Choroid plexus epithelial cell (primary cell): Measurements from ENCODE around the gene PNLIPRP3.

Source experiments
- DNase-seq: peaks from one replicate; pipeline ENCODE4 v3.0.0-alpha.2; 2010; ENCODE audit warnings: low read depth
- H3K4me3 ChIP-seq: 2 replicates; pipeline ENCODE4 v1.5.1; 2011; ENCODE audit warnings: low read depth, mild to moderate bottlenecking, control low read depth, low read length, moderate library complexity
- TF ChIP-seq, protein P1 (sequence below): conservative IDR thresholded peaks from 2 replicates; pipeline ENCODE4 v1.5.1; 2011; ENCODE audit warnings: low read depth, mild to moderate bottlenecking, control low read depth, inconsistent platforms, low read length, moderate library complexity

Gene PNLIPRP3

DNA sequence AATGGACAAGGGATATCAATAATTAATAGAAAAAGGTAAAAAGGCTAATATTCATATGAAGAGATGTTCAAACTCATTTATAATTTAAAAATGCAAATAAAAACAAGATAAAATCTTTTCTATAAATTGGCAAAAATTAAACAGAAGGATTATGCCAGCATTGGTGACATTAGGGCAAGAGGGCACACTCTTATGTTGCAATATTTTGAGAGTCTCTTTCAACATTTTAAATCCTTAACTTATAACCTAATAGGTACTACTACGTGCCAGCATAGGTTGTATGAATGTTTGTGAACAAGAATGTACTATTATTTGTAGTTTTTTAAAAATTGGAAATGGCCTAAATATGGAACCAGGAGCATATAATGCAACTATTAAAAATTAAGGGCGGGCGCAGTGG is 24.8 kb upstream of the PNLIPRP3 start:
- H3K4me3 ChIP-seq = no peak overlapping the region
- no peak for DNase-seq
- TF ChIP-seq, protein P1, sequence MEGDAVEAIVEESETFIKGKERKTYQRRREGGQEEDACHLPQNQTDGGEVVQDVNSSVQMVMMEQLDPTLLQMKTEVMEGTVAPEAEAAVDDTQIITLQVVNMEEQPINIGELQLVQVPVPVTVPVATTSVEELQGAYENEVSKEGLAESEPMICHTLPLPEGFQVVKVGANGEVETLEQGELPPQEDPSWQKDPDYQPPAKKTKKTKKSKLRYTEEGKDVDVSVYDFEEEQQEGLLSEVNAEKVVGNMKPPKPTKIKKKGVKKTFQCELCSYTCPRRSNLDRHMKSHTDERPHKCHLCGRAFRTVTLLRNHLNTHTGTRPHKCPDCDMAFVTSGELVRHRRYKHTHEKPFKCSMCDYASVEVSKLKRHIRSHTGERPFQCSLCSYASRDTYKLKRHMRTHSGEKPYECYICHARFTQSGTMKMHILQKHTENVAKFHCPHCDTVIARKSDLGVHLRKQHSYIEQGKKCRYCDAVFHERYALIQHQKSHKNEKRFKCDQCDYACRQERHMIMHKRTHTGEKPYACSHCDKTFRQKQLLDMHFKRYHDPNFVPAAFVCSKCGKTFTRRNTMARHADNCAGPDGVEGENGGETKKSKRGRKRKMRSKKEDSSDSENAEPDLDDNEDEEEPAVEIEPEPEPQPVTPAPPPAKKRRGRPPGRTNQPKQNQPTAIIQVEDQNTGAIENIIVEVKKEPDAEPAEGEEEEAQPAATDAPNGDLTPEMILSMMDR = no peak

DNA sequence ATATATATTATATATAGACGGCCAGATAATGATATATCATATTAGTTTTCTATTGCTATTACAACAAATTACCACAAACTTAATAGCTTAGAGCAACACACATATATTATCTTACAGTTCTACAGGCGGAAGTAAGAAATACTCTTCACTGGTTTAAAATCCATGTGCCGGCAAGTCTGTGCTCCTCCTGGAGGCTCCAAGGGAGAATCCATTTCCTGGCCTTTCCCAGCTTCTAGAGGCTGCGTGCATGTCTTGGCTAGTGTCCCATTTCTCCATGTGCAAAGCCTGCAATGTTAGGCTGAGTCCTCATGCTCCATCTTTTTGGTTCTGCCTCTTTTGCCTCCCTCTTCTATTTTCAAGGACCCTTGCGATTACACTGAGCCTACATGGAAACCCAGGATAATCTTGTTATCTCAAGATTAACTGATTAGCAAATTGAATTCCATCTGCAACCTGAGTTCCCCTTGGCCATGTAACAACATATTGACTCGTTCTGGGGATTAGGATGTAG is 23.9 kb upstream of the PNLIPRP3 start:
- H3K4me3 ChIP-seq = no peak overlapping the region
- no peak for DNase-seq
- TF ChIP-seq, protein P1 = no peak

DNA sequence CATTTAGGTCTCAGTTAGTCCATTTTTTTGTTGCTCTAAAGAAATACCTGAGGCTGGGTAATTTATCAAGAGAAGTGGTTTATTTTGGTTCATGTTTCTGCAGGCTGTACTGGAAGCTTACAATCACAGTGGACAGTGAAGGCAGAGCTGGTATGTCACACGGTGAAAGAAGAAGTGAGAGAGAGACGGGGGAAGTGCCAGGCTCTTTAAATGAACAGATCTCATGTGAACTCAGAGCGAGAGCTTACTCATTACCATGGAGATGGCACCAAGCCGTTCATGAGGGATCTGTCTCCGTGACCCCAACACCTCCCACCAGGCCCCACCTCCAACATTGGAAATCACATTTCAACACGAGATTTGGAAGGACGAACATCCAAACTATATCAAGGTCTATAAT is 18.9 kb upstream of the PNLIPRP3 start:
- DNase-seq = no peak
- TF ChIP-seq, protein P1 = no peak
- H3K4me3 ChIP-seq = no peak overlapping the region

DNA sequence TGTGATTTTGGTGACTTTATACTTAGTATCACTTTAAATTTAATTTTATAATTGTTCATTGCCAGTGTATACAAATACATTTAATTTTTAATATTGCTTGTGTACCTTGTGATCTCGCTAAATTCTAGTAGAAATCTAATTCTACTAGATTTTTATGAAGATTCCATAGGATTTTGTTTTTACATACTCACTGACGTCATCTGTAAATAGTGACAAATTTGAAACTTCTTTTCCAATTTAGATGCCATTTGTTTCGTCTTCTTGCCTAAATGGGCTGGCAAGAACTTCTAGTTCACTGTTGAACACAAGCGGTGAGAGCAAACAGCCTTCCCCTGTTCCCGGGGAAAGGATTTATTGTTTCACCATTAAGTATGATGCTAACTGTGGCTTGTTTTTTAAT is 17.3 kb upstream of the PNLIPRP3 start:
- no peak for DNase-seq
- TF ChIP-seq, protein P1 = no peak
- no peak overlapping the region for H3K4me3 ChIP-seq

DNA sequence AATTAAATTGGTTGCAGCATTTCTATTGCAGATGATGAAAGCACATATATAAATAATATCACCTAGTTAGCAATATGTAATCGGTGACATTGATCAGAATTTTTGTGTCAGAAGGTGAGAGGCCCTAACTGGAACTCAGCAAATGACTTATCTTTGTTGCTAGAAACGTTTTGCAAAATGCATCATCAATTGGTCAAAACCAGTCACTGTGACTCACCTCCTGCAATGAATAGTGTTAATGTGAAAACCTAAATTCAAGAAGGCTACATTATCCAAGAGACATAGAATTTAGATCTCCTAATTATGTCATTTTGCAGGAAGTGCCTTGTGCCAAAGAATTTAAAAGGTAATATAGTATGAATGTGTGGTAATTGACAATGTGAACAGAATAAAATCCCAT is 9.8 kb upstream of the PNLIPRP3 start:
- no peak for DNase-seq
- no peak overlapping the region for H3K4me3 ChIP-seq
- TF ChIP-seq, protein P1 = no peak

DNA sequence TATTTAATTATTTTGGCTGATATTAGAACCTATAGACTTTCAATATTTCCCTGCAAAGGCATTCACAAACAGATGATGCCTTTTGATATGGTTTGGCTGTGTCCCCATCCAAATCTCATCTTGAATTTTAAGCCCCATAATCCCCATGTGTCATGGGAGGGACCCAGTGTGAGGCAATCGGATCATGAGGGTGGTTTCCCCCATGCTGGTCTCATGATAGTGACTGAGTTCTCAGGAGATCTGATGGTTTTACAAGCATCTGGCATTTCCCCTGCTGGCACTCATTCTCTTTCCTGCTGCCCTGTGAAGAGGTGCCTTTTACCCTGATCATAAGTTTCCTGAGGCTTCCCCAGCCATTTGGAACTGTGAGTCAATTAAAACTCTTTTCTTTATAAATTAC is 9.3 kb upstream of the PNLIPRP3 start:
- no peak overlapping the region for H3K4me3 ChIP-seq
- DNase-seq = no peak
- TF ChIP-seq, protein P1 = no peak

DNA sequence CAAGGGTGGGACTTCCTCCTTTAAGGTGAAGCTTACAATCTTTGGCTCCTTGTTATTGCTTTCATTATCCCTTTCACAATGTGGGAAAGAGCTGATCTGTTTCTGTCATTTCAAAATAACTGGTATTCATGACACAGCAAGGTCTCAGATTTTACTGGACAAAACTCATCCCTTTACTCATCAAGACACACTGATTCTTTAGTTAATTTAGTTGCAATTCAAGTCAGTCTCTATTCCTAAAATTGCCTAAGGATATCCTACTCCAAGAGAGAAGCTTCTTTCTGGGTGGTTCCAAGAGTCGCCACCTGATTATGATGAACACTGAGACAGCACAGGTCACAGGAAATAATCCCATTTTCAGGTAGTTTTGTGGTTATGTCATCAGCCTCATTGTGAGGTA is 5.8 kb upstream of the PNLIPRP3 start:
- TF ChIP-seq, protein P1 = no peak
- no peak overlapping the region for H3K4me3 ChIP-seq
- DNase-seq = no peak
